ENCODE measurements around the gene TRPV2. TPM values are rescaled to one million over a fixed set of nuclear protein-coding genes. Genes with fewer than 3 reads are reported as not detected.

TRPV2 gene
- total RNA-seq, 1 experiment from 2014 or later, result 0.41 TPM

GRCh38 chr17:16455997-16456741 lies 40.8 kb downstream of the TRPV2 start:
- H3K27ac Mint-ChIP-seq (ENCODE audit: unreplicated experiment), result no peak overlapping the region
- no peaks in the 10 kb centered on the region for H3K9me3 Mint-ChIP-seq (ENCODE audit: unreplicated experiment)
- Histone ChIP-seq H3K4me1 (no peaks in the 10 kb centered on the region), H3K36me3 (ENCODE audit: control insufficient read depth, insufficient read depth, low read length) (no peaks in the 10 kb centered on the region), H3K27me3 (replicated peaks; ENCODE audit: control insufficient read depth, insufficient read depth, low read length) (no peaks in the 10 kb centered on the region), H3K4me3 (ENCODE audit: low read depth, low read length) (no peak overlapping the region), H3K9me3 (no peaks in the 10 kb centered on the region)
- peaks cover 20% of the 10 kb centered on the region for H3K36me3 Mint-ChIP-seq (ENCODE audit: insufficient read depth, unreplicated experiment)
- POLR2A ChIA-PET, result no interaction called here
- no peak for DNase-seq
- H3K4me1 Mint-ChIP-seq (ENCODE audit: low read depth, unreplicated experiment), result peaks cover 8% of the 10 kb centered on the region
- no peak for TF ChIP-seq CTCF (IDR thresholded peaks at IDR 0.05; ENCODE audit: insufficient read depth in 1 of 2, low read depth in 1 of 2, low read length in 1 of 2, severe bottlenecking in 1 of 2, unreplicated experiment in 1 of 2)
- BruUV-seq (replicated peaks), result no TSS peak
- H3K4me3 Mint-ChIP-seq (ENCODE audit: unreplicated experiment), result no peak overlapping the region
- H3K27me3 Mint-ChIP-seq (ENCODE audit: insufficient read depth, unreplicated experiment), result no peaks in the 10 kb centered on the region
- intact Hi-C loops (cut with micrococcal nuclease; ENCODE audit: unreplicated experiment), result no loop called here
- CTCF ChIA-PET, result interaction anchor here (7.2 kb wide), 1 partner anchor 65 kb away, joined by 72 read pairs; no protein-coding TSS in a partner anchor

GRCh38 chr17:16456742-16457316 lies 41.5 kb downstream of the TRPV2 start:
- peak in 1 of 2 experiments; percentile 49 for DNase-seq
- no peaks in the 10 kb centered on the region for H3K9me3 Mint-ChIP-seq (ENCODE audit: unreplicated experiment)
- CTCF ChIA-PET, result no interaction called here
- H3K36me3 ChIP-seq (ENCODE audit: control insufficient read depth, insufficient read depth, low read length), result no peaks in the 10 kb centered on the region
- no peaks in the 10 kb centered on the region for H3K9me3 ChIP-seq
- no peaks in the 10 kb centered on the region for H3K27me3 ChIP-seq (replicated peaks; ENCODE audit: control insufficient read depth, insufficient read depth, low read length)
- H3K4me3 Mint-ChIP-seq (ENCODE audit: unreplicated experiment), result no peak overlapping the region
- no peak overlapping the region for H3K4me3 ChIP-seq (ENCODE audit: low read depth, low read length)
- no TSS peak for BruUV-seq (replicated peaks)
- POLR2A ChIA-PET, result no interaction called here
- TF ChIP-seq CTCF (IDR thresholded peaks at IDR 0.05; ENCODE audit: insufficient read depth in 1 of 2, low read depth in 1 of 2, low read length in 1 of 2, severe bottlenecking in 1 of 2, unreplicated experiment in 1 of 2), result peak in 1 of 2 experiments; percentile 37
- H3K27ac Mint-ChIP-seq (ENCODE audit: unreplicated experiment), result no peak overlapping the region
- H3K36me3 Mint-ChIP-seq (ENCODE audit: insufficient read depth, unreplicated experiment), result peaks cover 20% of the 10 kb centered on the region
- no peaks in the 10 kb centered on the region for H3K4me1 ChIP-seq
- H3K27me3 Mint-ChIP-seq (ENCODE audit: insufficient read depth, unreplicated experiment), result no peaks in the 10 kb centered on the region
- intact Hi-C loops (cut with micrococcal nuclease; ENCODE audit: unreplicated experiment), result no loop called here
- H3K4me1 Mint-ChIP-seq (ENCODE audit: low read depth, unreplicated experiment), result peaks cover 8% of the 10 kb centered on the region

- Histone ChIP-seq H3K4me3 (ENCODE audit: low read depth, low read length) (no peak overlapping the region), H3K4me1 (peaks cover 8% of the 10 kb centered on the region; the same call in 1 of the 2 replicates), H3K36me3 (ENCODE audit: control insufficient read depth, insufficient read depth, low read length) (no peaks in the 10 kb centered on the region), H3K9me3 (no peaks in the 10 kb centered on the region), H3K27me3 (replicated peaks; ENCODE audit: control insufficient read depth, insufficient read depth, low read length) (no peaks in the 10 kb centered on the region)
- Mint-ChIP-seq H3K9me3 (ENCODE audit: unreplicated experiment) (no peaks in the 10 kb centered on the region), H3K4me3 (ENCODE audit: unreplicated experiment) (no peak overlapping the region), H3K4me1 (ENCODE audit: low read depth, unreplicated experiment) (no peaks in the 10 kb centered on the region), H3K27ac (ENCODE audit: unreplicated experiment) (no peak overlapping the region), H3K36me3 (ENCODE audit: insufficient read depth, unreplicated experiment) (peaks cover 15% of the 10 kb centered on the region), H3K27me3 (ENCODE audit: insufficient read depth, unreplicated experiment) (no peaks in the 10 kb centered on the region)
- intact Hi-C loops (cut with micrococcal nuclease; ENCODE audit: unreplicated experiment), result no loop called here
- ChIA-PET CTCF (no interaction called here), POLR2A (no interaction called here)
- no peak for TF ChIP-seq CTCF (IDR thresholded peaks at IDR 0.05; ENCODE audit: insufficient read depth in 1 of 2, low read depth in 1 of 2, low read length in 1 of 2, severe bottlenecking in 1 of 2, unreplicated experiment in 1 of 2)
- DNase-seq, result no peak
- BruUV-seq (replicated peaks), result no TSS peak
Measured at GRCh38 chr17:16459271-16459670, 43.9 kb downstream of the TRPV2 start.
